Jurkat, Clone E6-1 (cell line): ENCODE measurements around the gene CSF1. TPM values are rescaled to one million over a fixed set of nuclear protein-coding genes. Genes with fewer than 3 reads are reported as not detected.
A peak's percentile ranks its signal among the peaks of the same experiment; 100 is the strongest.
"Not testable (repeated sequence)": the region's sequence is repeated elsewhere in the genome, so short reads cannot be mapped to it uniquely, and the experiment has no call there.

Source experiments
- DNase-seq: peaks from one replicate; pipeline ENCODE4 v3.0.0-alpha.2; 2011; ENCODE audit warnings: low read depth, low spot score
- H3K4me3 ChIP-seq: 2 replicates; pipeline ENCODE4 v1.5.1; 2011; ENCODE audit warnings: mild to moderate bottlenecking, low read length, control low read depth, moderate library complexity
- polyA plus RNA-seq: library from polyadenylated mRNA; unstranded; fragments of >200 nt; gene quantifications from one replicate; pipeline ENCODE4 v1.2.1, GENCODE V29; 2012; ENCODE audit warnings: missing spikeins; ENCODE audit not compliant: insufficient read length, insufficient read depth

The CSF1 gene
- 1.2 TPM for polyA plus RNA-seq

- DNase-seq, result no peak
These were observed at the start of gene CSF1 for GRCh38 chr1:109910123-109910962. Gene CSF1 (plus strand): TSS chr1:109910849. CDS start chr1:109911024, 175 bp downstream.

GRCh38 chr1:109861616-109862015 is 49.0 kb upstream of the CSF1 start:
- not testable (repeated sequence) for DNase-seq

More at GRCh38 chr1:109910123-109910962, at the start of gene CSF1:
- peak within 1 kb of the TSS; percentile 46 for H3K4me3 ChIP-seq

GRCh38 chr1:109863667-109864046 is 47.0 kb upstream of the CSF1 start:
- DNase-seq, result no peak
- no peak overlapping the region for H3K4me3 ChIP-seq

More at GRCh38 chr1:109861616-109862015, 49.0 kb upstream of the CSF1 start:
- H3K4me3 ChIP-seq, result not testable (repeated sequence)

- DNase-seq, result no peak
These were observed 46.4 kb upstream of the CSF1 start for GRCh38 chr1:109864047-109864822.

GRCh38 chr1:109864930-109865612 is 45.6 kb upstream of the CSF1 start:
- DNase-seq, result no peak

More at GRCh38 chr1:109864047-109864822, 46.4 kb upstream of the CSF1 start:
- no peak overlapping the region for H3K4me3 ChIP-seq

GRCh38 chr1:109866071-109866470 is 44.6 kb upstream of the CSF1 start:
- H3K4me3 ChIP-seq, result no peak overlapping the region
- no peak for DNase-seq

More at GRCh38 chr1:109864930-109865612, 45.6 kb upstream of the CSF1 start:
- H3K4me3 ChIP-seq, result no peak overlapping the region

- DNase-seq, result no peak
- no peak overlapping the region for H3K4me3 ChIP-seq
These were observed 37.1 kb upstream of the CSF1 start for GRCh38 chr1:109873278-109874175.

GRCh38 chr1:109874445-109874844 is 36.2 kb upstream of the CSF1 start:
- DNase-seq, result no peak
- H3K4me3 ChIP-seq, result no peak overlapping the region

- no peak for DNase-seq
- no peak overlapping the region for H3K4me3 ChIP-seq
These were observed 34.8 kb upstream of the CSF1 start for GRCh38 chr1:109875874-109876273.

GRCh38 chr1:109876617-109877316 is 33.9 kb upstream of the CSF1 start:
- no peak overlapping the region for H3K4me3 ChIP-seq
- DNase-seq, result no peak

- no peak for DNase-seq
- H3K4me3 ChIP-seq, result no peak overlapping the region
These were observed 33.3 kb upstream of the CSF1 start for GRCh38 chr1:109877317-109877771.

GRCh38 chr1:109877776-109878175 is 32.9 kb upstream of the CSF1 start:
- no peak overlapping the region for H3K4me3 ChIP-seq
- DNase-seq, result no peak

GRCh38 chr1:109878531-109879104 is 32.0 kb upstream of the CSF1 start:
- DNase-seq, result no peak
- no peak overlapping the region for H3K4me3 ChIP-seq

- H3K4me3 ChIP-seq, DNase-seq: not testable (repeated sequence)
These were observed 31.3 kb upstream of the CSF1 start for GRCh38 chr1:109879371-109879770.

- no peak overlapping the region for H3K4me3 ChIP-seq
- no peak for DNase-seq
These were observed 30.6 kb upstream of the CSF1 start for GRCh38 chr1:109879881-109880525.

GRCh38 chr1:109880971-109881894 is 29.4 kb upstream of the CSF1 start:
- no peak overlapping the region for H3K4me3 ChIP-seq
- DNase-seq, result no peak
